ENCODE data around the gene HENMT1.
"Not testable (repeated sequence)": the region's sequence is repeated elsewhere in the genome, so short reads cannot be mapped to it uniquely, and the experiment has no call there.

The HENMT1 gene

GRCh38 chr1:108661030-108661609 lies at the start of gene HENMT1:
TSS of gene HENMT1 (minus strand) at chr1:108661093. CDS start at chr1:108659884, 1,209 bp downstream.
- DNase-seq, result peak; percentile 8
- in situ Hi-C loops (cut with HindIII; ENCODE audit: low pct_ligation_motif_present, low pct_unique_long_range_greater_than_20kb, low sequenced_read_pairs), result no loop called here

- in situ Hi-C loops (cut with HindIII; ENCODE audit: low pct_ligation_motif_present, low pct_unique_long_range_greater_than_20kb, low sequenced_read_pairs), result no loop called here
- DNase-seq, result peak; percentile 23
Observed at GRCh38 chr1:108708691-108709660, 48.1 kb upstream of the HENMT1 start.

- no peak for DNase-seq
- in situ Hi-C loops (cut with HindIII; ENCODE audit: low pct_ligation_motif_present, low pct_unique_long_range_greater_than_20kb, low sequenced_read_pairs), result no loop called here
Observed at GRCh38 chr1:108706643-108707042, 45.8 kb upstream of the HENMT1 start.

GRCh38 chr1:108704496-108704895 lies 43.6 kb upstream of the HENMT1 start:
- in situ Hi-C loops (cut with HindIII; ENCODE audit: low pct_ligation_motif_present, low pct_unique_long_range_greater_than_20kb, low sequenced_read_pairs), result no loop called here
- DNase-seq, result peak; percentile 5

- in situ Hi-C loops (cut with HindIII; ENCODE audit: low pct_ligation_motif_present, low pct_unique_long_range_greater_than_20kb, low sequenced_read_pairs), result no loop called here
Observed at GRCh38 chr1:108703939-108704338, 43.0 kb upstream of the HENMT1 start.

GRCh38 chr1:108702109-108702508 lies 41.2 kb upstream of the HENMT1 start:
- in situ Hi-C loops (cut with HindIII; ENCODE audit: low pct_ligation_motif_present, low pct_unique_long_range_greater_than_20kb, low sequenced_read_pairs); DNase-seq: not testable (repeated sequence)

More at GRCh38 chr1:108703939-108704338, 43.0 kb upstream of the HENMT1 start:
- no peak for DNase-seq

GRCh38 chr1:108701176-108701849 lies 40.4 kb upstream of the HENMT1 start:
- in situ Hi-C loops (cut with HindIII; ENCODE audit: low pct_ligation_motif_present, low pct_unique_long_range_greater_than_20kb, low sequenced_read_pairs), result no loop called here
- no peak for DNase-seq

- in situ Hi-C loops (cut with HindIII; ENCODE audit: low pct_ligation_motif_present, low pct_unique_long_range_greater_than_20kb, low sequenced_read_pairs), result no loop called here
Observed at GRCh38 chr1:108699375-108700332, 38.8 kb upstream of the HENMT1 start.

GRCh38 chr1:108695535-108695934 lies 34.6 kb upstream of the HENMT1 start:
- in situ Hi-C loops (cut with HindIII; ENCODE audit: low pct_ligation_motif_present, low pct_unique_long_range_greater_than_20kb, low sequenced_read_pairs), result no loop called here
- DNase-seq, result no peak

More at GRCh38 chr1:108699375-108700332, 38.8 kb upstream of the HENMT1 start:
- DNase-seq, result no peak

- in situ Hi-C loops (cut with HindIII; ENCODE audit: low pct_ligation_motif_present, low pct_unique_long_range_greater_than_20kb, low sequenced_read_pairs), result no loop called here
- peak; percentile 67 for DNase-seq
Observed at GRCh38 chr1:108692724-108693655, 32.1 kb upstream of the HENMT1 start.

GRCh38 chr1:108691942-108692723 lies 31.2 kb upstream of the HENMT1 start, which contains the start of gene PRPF38B:
TSS of gene PRPF38B (plus strand) at chr1:108692310. CDS start at chr1:108692592, 282 bp downstream.
- peak; percentile 88 for DNase-seq
- in situ Hi-C loops (cut with HindIII; ENCODE audit: low pct_ligation_motif_present, low pct_unique_long_range_greater_than_20kb, low sequenced_read_pairs), result no loop called here

GRCh38 chr1:108691128-108691941 lies 30.4 kb upstream of the HENMT1 start:
- in situ Hi-C loops (cut with HindIII; ENCODE audit: low pct_ligation_motif_present, low pct_unique_long_range_greater_than_20kb, low sequenced_read_pairs), result no loop called here
- DNase-seq, result no peak

GRCh38 chr1:108686614-108687313 lies 25.9 kb upstream of the HENMT1 start:
- in situ Hi-C loops (cut with HindIII; ENCODE audit: low pct_ligation_motif_present, low pct_unique_long_range_greater_than_20kb, low sequenced_read_pairs), result no loop called here
- DNase-seq, result no peak

GRCh38 chr1:108685529-108685928 lies 24.6 kb upstream of the HENMT1 start:
- no peak for DNase-seq
- in situ Hi-C loops (cut with HindIII; ENCODE audit: low pct_ligation_motif_present, low pct_unique_long_range_greater_than_20kb, low sequenced_read_pairs), result no loop called here

- in situ Hi-C loops (cut with HindIII; ENCODE audit: low pct_ligation_motif_present, low pct_unique_long_range_greater_than_20kb, low sequenced_read_pairs); DNase-seq: not testable (repeated sequence)
Observed at GRCh38 chr1:108681701-108682100, 20.8 kb upstream of the HENMT1 start.

Data from ACHN (cell line).